HG03025 (cell line): ENCODE measurements around the gene CD96.
"Not testable (repeated sequence)": the region's sequence is repeated elsewhere in the genome, so short reads cannot be mapped to it uniquely, and the experiment has no call there.

Experiments
- ATAC-seq: cut with Tn5 transposase; IDR thresholded peaks from one replicate; pipeline ENCODE4 v1.9.1; 2021; ENCODE audit warnings: mild to moderate bottlenecking, moderate library complexity; ENCODE audit not compliant: unreplicated experiment, low FRiP score

The CD96 gene

GRCh38 chr3:111616417-111617105, 74.6 kb downstream of the CD96 start:
- peak; percentile 68 for ATAC-seq

GRCh38 chr3:111617406-111617805, 75.4 kb downstream of the CD96 start:
- ATAC-seq = no peak

- no peak for ATAC-seq
Measured at GRCh38 chr3:111617912-111618601, 76.1 kb downstream of the CD96 start.

- no peak for ATAC-seq
Measured at GRCh38 chr3:111618945-111619344, 76.9 kb downstream of the CD96 start.

- ATAC-seq = no peak
Measured at GRCh38 chr3:111619833-111620232, 77.8 kb downstream of the CD96 start.

GRCh38 chr3:111621535-111621934, 79.5 kb downstream of the CD96 start:
- no peak for ATAC-seq

- ATAC-seq = no peak
Measured at GRCh38 chr3:111627092-111627491, 85.1 kb downstream of the CD96 start.

- not testable (repeated sequence) for ATAC-seq
Measured at GRCh38 chr3:111629018-111629417, 87.0 kb downstream of the CD96 start.

- not testable (repeated sequence) for ATAC-seq
Measured at GRCh38 chr3:111630638-111631037, 88.6 kb downstream of the CD96 start.

- ATAC-seq = no peak
Measured at GRCh38 chr3:111635403-111635802, 93.4 kb downstream of the CD96 start.

GRCh38 chr3:111636366-111636885, 94.4 kb downstream of the CD96 start:
- ATAC-seq = no peak

GRCh38 chr3:111639316-111639715, 97.3 kb downstream of the CD96 start:
- no peak for ATAC-seq

- ATAC-seq = no peak
Measured at GRCh38 chr3:111648991-111649579, 107.1 kb downstream of the CD96 start.

- ATAC-seq = no peak
Measured at GRCh38 chr3:111650378-111651275, 108.6 kb downstream of the CD96 start.

GRCh38 chr3:111652492-111653180, 110.6 kb downstream of the CD96 start:
- no peak for ATAC-seq

- ATAC-seq = no peak
Measured at GRCh38 chr3:111653766-111654165, 111.8 kb downstream of the CD96 start.

- ATAC-seq = no peak
Measured at GRCh38 chr3:111662012-111662411, 120.0 kb downstream of the CD96 start.

GRCh38 chr3:111662907-111663306, 120.9 kb downstream of the CD96 start:
- ATAC-seq = no peak

- ATAC-seq = no peak
Measured at GRCh38 chr3:111666041-111666735, 124.2 kb downstream of the CD96 start.
